K562 (cell line): ENCODE results near the gene CATSPER3. TPM values are rescaled to one million over a fixed set of nuclear protein-coding genes. Genes with fewer than 3 reads are reported as not detected.

Experiments
- ATAC-seq: fragments of 200-7000 bp; cut with Tn5 transposase; 3 replicates; pipeline ENCODE4 v1.9.1; 2020; ENCODE audit warnings: moderate library complexity
- BruUV-seq: library from RNA; stranded (reverse); fragments of 400-500 nt; replicated peaks from 2 replicates; lab custom pipeline; 2021; lab: Mats Ljungman, UMichigan
- CTCF ChIA-PET: fragments of 300-600 bp; formaldehyde crosslinking; extraction: SDS; loops from one replicate; lab custom pipeline; 2021; ENCODE audit warnings: low intra/inter-chr PET ratio; lab: Yijun Ruan, JAX
- POLR2A ChIA-PET: fragments of 300-600, 350-650 bp; sonication (Branson Sonifier 250); formaldehyde crosslinking; extraction: SDS; loops from one replicate; lab custom pipeline; 2021; ENCODE audit warnings: antibody characterized with exemption, inconsistent platforms; lab: Yijun Ruan, JAX
- DNase-seq, 4 experiments: peaks; one replicate each; pipeline versions ENCODE4 v3.0.0 to v3.0.0-alpha.2; 2011 to 2018; ENCODE audit warnings: low spot score in 3 of 4, mixed read lengths in 3 of 4; ENCODE audit errors: extremely low read depth in 1 of 4
- FAIRE-seq: peaks from 2 replicates; lab custom pipeline; 2011; peaks lifted over from hg19 to GRCh38; lab: Jason Lieb, UNC
- H2AFZ ChIP-seq: 2 replicates; pipeline ENCODE4 v1.6.0; 2011; ENCODE audit warnings: low read depth, low read length, control low read depth, inconsistent platforms
- H3K27ac ChIP-seq: fragments of 200-600 bp; 3 replicates; pipeline ENCODE4 v1.8.0; 2011; ENCODE audit warnings: low read depth, mild to moderate bottlenecking, control low read depth, inconsistent platforms, low read length, moderate library complexity, mixed read lengths; ENCODE audit errors: extremely low read depth
- H3K27me3 ChIP-seq, 2 experiments: fragments of 300-600 bp in 1 of 2; 2 replicates in 1 of 2; 3 replicates in 1 of 2; pipeline versions ENCODE4 v1.6.0 to v1.8.0; 2011; ENCODE audit warnings: inconsistent platforms in 2 of 2, low read length in 2 of 2, mild to moderate bottlenecking in 1 of 2, mixed read lengths in 1 of 2, moderate library complexity in 1 of 2; ENCODE audit not compliant: control insufficient read depth in 2 of 2, insufficient read depth in 2 of 2
- H3K36me3 ChIP-seq: fragments of 300-600 bp; 3 replicates; pipeline ENCODE4 v1.8.0; 2011; ENCODE audit warnings: mild to moderate bottlenecking, low read length, inconsistent platforms; ENCODE audit not compliant: control insufficient read depth, insufficient read depth
- H3K4me1 ChIP-seq, 2 experiments: fragments of 200-600 bp in 1 of 2; replicated peaks in 1 of 2; 2 replicates in 1 of 2; 3 replicates in 1 of 2; pipeline versions ENCODE4 v1.5.1 to v1.8.0; 2011; ENCODE audit warnings: inconsistent platforms in 2 of 2, low read length in 2 of 2, mild to moderate bottlenecking in 1 of 2, mixed read lengths in 1 of 2, moderate library complexity in 1 of 2; ENCODE audit not compliant: control insufficient read depth in 2 of 2, insufficient read depth in 2 of 2
- H3K4me2 ChIP-seq: 2 replicates; pipeline ENCODE4 v1.6.1; 2011; ENCODE audit warnings: low read length, control low read depth, inconsistent platforms, mixed read lengths; ENCODE audit not compliant: insufficient read depth
- H3K4me3 ChIP-seq: fragments of 200-600 bp; sonication (generic), shearing (Covaris generic); 2 replicates; pipeline ENCODE4 v1.5.1; 2016; ENCODE audit warnings: control low read depth, inconsistent platforms
- H3K79me2 ChIP-seq: fragments of 200-600 bp; 3 replicates; pipeline ENCODE4 v1.8.0; 2011; ENCODE audit warnings: low read length, inconsistent platforms; ENCODE audit not compliant: control insufficient read depth, insufficient read depth
- H3K9ac ChIP-seq, 2 experiments: 2 replicates each; pipeline versions ENCODE4 v1.6.0 to v1.6.1; 2011; ENCODE audit warnings: low read depth in 2 of 2, low read length in 2 of 2, control low read depth in 1 of 2, inconsistent platforms in 1 of 2, mild to moderate bottlenecking in 1 of 2, mixed read lengths in 1 of 2; ENCODE audit not compliant: insufficient read depth in 1 of 2
- H3K9me1 ChIP-seq: one replicate; pipeline ENCODE4 v1.6.0; 2011; ENCODE audit warnings: inconsistent platforms, mild to moderate bottlenecking, low read length, moderate library complexity; ENCODE audit not compliant: control insufficient read depth, insufficient read depth
- H3K9me3 ChIP-seq: replicated peaks from 2 replicates; pipeline ENCODE4 v1.5.1; 2011; ENCODE audit warnings: low read depth, low read length, inconsistent platforms; ENCODE audit not compliant: control insufficient read depth, insufficient read depth
- H4K20me1 ChIP-seq: replicated peaks from 2 replicates; pipeline ENCODE4 v1.6.1; 2011; ENCODE audit warnings: low read length, inconsistent platforms, mixed read lengths; ENCODE audit not compliant: control insufficient read depth, insufficient read depth
- CREB3L1 ChIP-seq: fragments of 450-650 bp; IDR thresholded peaks from 2 replicates; pipeline ENCODE4 v1.6.1; 2014; ENCODE audit warnings: low read depth, mild to moderate bottlenecking, moderate library complexity, borderline replicate concordance
- HEY1 ChIP-seq: fragments of 250-450 bp; sonication (Bioruptor Pico); IDR thresholded peaks from 2 replicates; pipeline ENCODE4 v1.5.0; 2020; ENCODE audit warnings: mild to moderate bottlenecking, moderate library complexity, borderline replicate concordance
- MYBL2 ChIP-seq, 2 experiments: fragments of 450-650 bp in 1 of 2; sonication (generic) in 1 of 2; formaldehyde crosslinking in 1 of 2; IDR thresholded peaks; 2 replicates each; pipeline versions ENCODE4 v1.6.1 to v1.8.1; 2017 to 2022; ENCODE audit warnings: borderline replicate concordance in 1 of 2, inconsistent platforms in 1 of 2, low read depth in 1 of 2, mild to moderate bottlenecking in 1 of 2, missing genetic modification reagents in 1 of 2, moderate library complexity in 1 of 2
- NBN ChIP-seq: fragments of 450-650 bp; IDR thresholded peaks from 2 replicates; pipeline ENCODE4 v1.6.1; 2016; ENCODE audit warnings: low read depth, mild to moderate bottlenecking
- TAF1 ChIP-seq: IDR thresholded peaks from 2 replicates; pipeline ENCODE4 v1.6.1; 2011; ENCODE audit warnings: mild to moderate bottlenecking, low read length, moderate library complexity; ENCODE audit not compliant: insufficient read depth, control insufficient read depth, severe bottlenecking; ENCODE audit errors: extremely low read depth
- TEAD4 ChIP-seq, 2 experiments: sonication (generic) in 1 of 2; formaldehyde crosslinking in 1 of 2; IDR thresholded peaks; 2 replicates each; pipeline versions ENCODE4 v1.6.1 to v1.8.0; 2012 to 2022; ENCODE audit warnings: borderline replicate concordance in 1 of 2, inconsistent platforms in 1 of 2, low read length in 1 of 2, mild to moderate bottlenecking in 1 of 2, missing genetic modification reagents in 1 of 2
- ZEB2 ChIP-seq: fragments of 450-650 bp; IDR thresholded peaks from 2 replicates; pipeline ENCODE4 v1.6.1; 2016
- ZNF133 ChIP-seq: fragments of 250-450 bp; sonication (Bioruptor Pico); IDR thresholded peaks from 2 replicates; pipeline ENCODE4 v1.4.0; 2020; ENCODE audit warnings: mild to moderate bottlenecking
- ZNF175 ChIP-seq: fragments of 200-800 bp; sonication (Bioruptor generic); IDR thresholded peaks from 2 replicates; pipeline ENCODE4 v1.6.1; 2016; ENCODE audit warnings: low read depth, mild to moderate bottlenecking, missing genetic modification characterization, missing compliant biosample characterization
- ZNF584 ChIP-seq: fragments of 200-800 bp; sonication (Bioruptor generic); IDR thresholded peaks from 2 replicates; pipeline ENCODE4 v1.6.1; 2016; ENCODE audit warnings: low read depth, mild to moderate bottlenecking, missing genetic modification characterization, missing compliant biosample characterization
- ZNF589 ChIP-seq: fragments of 200-800 bp; sonication (Bioruptor generic); IDR thresholded peaks from 2 replicates; pipeline ENCODE4 v1.6.1; 2016; ENCODE audit warnings: low read depth, missing genetic modification characterization, missing compliant biosample characterization
- ZNF764 ChIP-seq: fragments of 250-450 bp; sonication (Bioruptor Pico); IDR thresholded peaks from 2 replicates; pipeline ENCODE4 v1.4.0; 2020; ENCODE audit warnings: low read depth, mild to moderate bottlenecking, moderate library complexity
- WGBS: fragments of 100-300 bp; shearing (Covaris generic); methylation state at CpG from one replicate; pipeline ENCODE4 v1.1.6; 2016; ENCODE audit warnings: low coverage, mixed read lengths; ENCODE audit not compliant: insufficient coverage; ENCODE audit errors: missing lambda C conversion rate; 5-methylcytosine and 5-hydroxymethylcytosine counted together
- in situ Hi-C: fragments of 300-500 bp; cut with MboI; formaldehyde crosslinking; loops from 4 replicates; pipeline ENCODE4 v1.15.0; 2018; ENCODE audit warnings: inconsistent platforms, mixed read lengths
- intact Hi-C: fragments of 100-400 bp; cut with micrococcal nuclease; formaldehyde crosslinking; loops from 2 replicates; pipeline ENCODE4 v1.14.2; 2022
- polyA plus RNA-seq, 8 experiments: library from polyadenylated mRNA; depleted of rRNA in 4 of 8; stranded (reverse) in 5 of 8; unstranded in 3 of 8; fragments of >200 nt; fragmentation: Nextera tagmentation in 2 of 8; fragmentation: Illumina TruSeq in 1 of 8; extraction: Ambion mirVana in 2 of 8; extraction: Trizol in 1 of 8; gene quantifications; 2 replicates each; pipeline versions ENCODE4 v1.2.1 to v1.2.3, GENCODE V29; 2011 to 2014; ENCODE audit warnings: inconsistent platforms in 1 of 8, missing spikeins in 1 of 8
- total RNA-seq, 7 experiments: library from RNA; depleted of rRNA in 6 of 7; stranded (reverse); fragments of >200 nt in 6 of 7; fragmentation: Illumina TruSeq in 2 of 7; extraction: Trizol in 2 of 7; gene quantifications; 2 replicates each; pipeline versions ENCODE4 v1.2.1 to v1.2.3, GENCODE V29; 2011 to 2021; ENCODE audit warnings: low replicate concordance in 1 of 7

CATSPER3 gene
- total and polyA plus RNA-seq, 9 of the 15 experiments (the other 6 are each of a cell fraction or from before 2014, with no cell fraction given) = 0.14 to 1.5 (median 0.49) TPM

- Histone ChIP-seq H3K36me3 (no peaks in the 10 kb centered on the region), H3K27me3 (no peaks in the 10 kb centered on the region), H3K9me1 (no peaks in the 10 kb centered on the region)
- CTCF ChIA-PET = no interaction called here
- 69% methylated on average over 7 of the region's 7 CpGs for WGBS
- FAIRE-seq = no peak
- POLR2A ChIA-PET = interaction anchor here (0.5 to 6.1 kb wide), 4 partner anchors 12 to 376 kb away, joined by 3 to 35 read pairs (median 3); no protein-coding TSS in a partner anchor
- BruUV-seq = no TSS peak
- no peak for TF ChIP-seq ZEB2
- no peak for TF ChIP-seq NBN
- no peak for TF ChIP-seq ZNF133 (CRISPR knock-in tag)
- no peak for TF ChIP-seq ZNF175 (CRISPR knock-in tag)
- TF ChIP-seq MYBL2 (IDR thresholded peaks at IDR 0.05; ENCODE audit: low read depth) = no peak
- TF ChIP-seq MYBL2 (CRISPR knock-in tag; IDR thresholded peaks at IDR 0.05; ENCODE audit: borderline replicate concordance) = no peak
- TF ChIP-seq TAF1 = no peak
- TF ChIP-seq ZNF584 (CRISPR knock-in tag) = no peak
- no peak for TF ChIP-seq ZNF589 (CRISPR knock-in tag)
- no peak for TF ChIP-seq ZNF764 (CRISPR knock-in tag)
- TF ChIP-seq CREB3L1 = no peak
- TF ChIP-seq HEY1 = no peak
- no peak for TF ChIP-seq TEAD4 (IDR thresholded peaks at IDR 0.05; ENCODE audit: low read length)
- TF ChIP-seq TEAD4 (CRISPR knock-in tag; IDR thresholded peaks at IDR 0.05; ENCODE audit: borderline replicate concordance) = no peak
- TF ChIP-seq, all 486 proteins: peak for 0
- Histone ChIP-seq H2AFZ (no peak overlapping the region), H3K9me3 (no peaks in the 10 kb centered on the region), H3K27ac (no peak overlapping the region), H3K79me2 (no peaks in the 10 kb centered on the region), H4K20me1 (no peaks in the 10 kb centered on the region; the same call in 1 of the 2 replicates), H3K4me2 (no peak overlapping the region), H3K9ac (no peak overlapping the region), H3K4me3 (no peak overlapping the region), H3K4me1 (peaks cover 3 to 5% of the 10 kb centered on the region in 2 experiments; a peak in 2 of 5 replicates)
- ATAC-seq = no peak
- no peak for DNase-seq
- in situ Hi-C loops = loop anchor here (10.0 kb wide), 1 partner anchor 321 kb away; no protein-coding TSS in a partner anchor
- intact Hi-C loops = loop anchor here (10.0 kb wide), 2 partner anchors 171 to 321 kb away; no protein-coding TSS in a partner anchor
Measured at GRCh38 chr5:135013445-135013844, 45.7 kb downstream of the CATSPER3 start.
